Stimulated activated CD8-positive, alpha-beta memory T cell treated with anti-CD3 and anti-CD28 coated beads, Interleukin-12 subunit alpha, Interleukin-12 subunit beta, amount 100 ng/mL, for 24 hours (primary cell): ENCODE data around the gene IFIH1.

Experiments used
- DNase-seq: peaks from one replicate; pipeline ENCODE4 v3.0.0-alpha.2; 2020; ENCODE audit errors: extremely low read depth

Gene IFIH1

DNA sequence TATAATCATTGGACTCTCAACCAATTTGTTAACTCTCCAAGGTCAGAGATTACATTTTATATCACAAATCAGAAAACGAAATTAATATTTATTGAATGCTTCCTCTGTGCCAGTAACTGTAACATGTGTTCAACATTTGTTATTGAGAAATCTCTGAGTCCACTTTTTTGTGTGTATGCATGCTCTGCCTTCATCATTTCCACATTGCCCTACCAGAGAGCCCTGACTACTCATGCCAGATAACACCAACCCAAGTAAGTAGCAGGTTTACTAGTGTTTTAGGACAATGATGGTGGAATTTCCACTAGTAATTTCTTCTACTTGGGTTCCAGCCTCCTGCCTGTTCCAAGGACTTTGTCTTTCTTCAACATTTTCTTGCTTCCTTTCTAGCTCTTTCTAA is 61.1 kb downstream of the IFIH1 start:
- no peak for DNase-seq

- DNase-seq = no peak
Measured at GRCh38 chr2:162256591-162256991, 61.9 kb downstream of the IFIH1 start.

DNA sequence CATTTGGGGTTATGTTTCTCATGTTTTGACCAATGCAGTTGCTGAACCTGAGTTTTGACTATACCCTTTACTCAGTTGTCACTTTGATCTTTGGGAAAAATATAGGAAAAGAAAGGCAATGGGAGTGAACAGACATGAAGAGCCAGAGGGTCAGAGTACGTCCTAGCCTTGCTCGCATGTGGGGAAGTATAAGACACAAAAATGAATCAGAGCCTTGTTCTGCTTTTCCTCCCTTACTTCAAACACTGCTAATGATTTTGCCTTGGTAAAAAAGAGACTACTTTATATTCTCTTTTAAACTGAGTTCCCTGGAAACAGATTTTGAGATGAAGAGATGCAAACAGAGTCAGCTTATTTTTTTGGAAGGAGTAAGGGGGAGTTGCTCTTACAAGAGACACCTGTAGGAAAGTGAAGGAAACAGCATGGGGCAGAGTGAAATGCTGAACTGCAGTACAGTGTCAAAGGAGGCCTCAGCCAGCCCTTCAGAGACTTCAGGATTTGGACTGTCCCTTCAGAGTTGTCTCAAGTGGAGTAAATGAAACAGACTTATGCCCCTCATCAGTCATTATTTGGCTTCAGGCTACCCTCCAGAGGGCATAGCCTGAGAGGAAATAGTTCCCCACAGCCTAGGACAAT is 64.1 kb downstream of the IFIH1 start:
- DNase-seq = no peak

DNA sequence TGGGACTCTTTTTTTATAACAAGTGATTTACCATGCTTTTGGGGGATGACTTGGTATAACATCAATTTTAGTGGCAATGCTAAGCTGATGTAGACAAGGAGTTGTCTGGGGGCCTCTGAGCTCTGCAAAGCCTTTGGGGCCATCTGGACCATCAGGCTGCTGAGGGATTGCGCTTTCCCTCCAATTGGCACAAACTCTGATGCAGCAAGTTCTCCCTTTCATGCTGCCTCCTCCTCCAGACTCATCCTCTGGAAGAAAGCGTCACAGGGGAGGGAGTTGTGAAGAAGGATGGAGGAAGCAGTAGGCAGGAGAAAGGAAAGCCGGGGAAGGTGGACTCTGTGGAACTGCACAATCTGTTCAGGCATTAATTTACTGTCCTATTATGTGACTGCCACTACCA is 65.0 kb downstream of the IFIH1 start:
- DNase-seq = no peak

DNA sequence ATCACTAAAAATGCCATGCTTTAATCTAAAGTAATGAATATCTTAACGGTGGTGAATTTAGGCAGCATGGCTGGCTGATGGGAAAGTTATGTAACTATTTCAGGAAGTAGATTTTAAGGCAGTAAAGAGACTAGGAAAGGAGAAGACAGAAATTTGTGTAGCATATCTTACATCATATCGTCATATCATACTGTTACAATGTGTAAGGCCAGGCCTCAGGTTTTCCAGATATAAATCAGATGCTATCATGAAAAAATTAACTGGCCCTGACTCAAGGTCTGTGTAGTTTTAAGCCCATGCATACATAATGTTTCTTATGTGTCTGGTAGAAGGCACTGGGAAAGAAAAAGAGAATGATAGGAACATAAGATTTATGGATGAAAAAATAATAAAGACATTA is 66.3 kb downstream of the IFIH1 start:
- no peak for DNase-seq

DNA sequence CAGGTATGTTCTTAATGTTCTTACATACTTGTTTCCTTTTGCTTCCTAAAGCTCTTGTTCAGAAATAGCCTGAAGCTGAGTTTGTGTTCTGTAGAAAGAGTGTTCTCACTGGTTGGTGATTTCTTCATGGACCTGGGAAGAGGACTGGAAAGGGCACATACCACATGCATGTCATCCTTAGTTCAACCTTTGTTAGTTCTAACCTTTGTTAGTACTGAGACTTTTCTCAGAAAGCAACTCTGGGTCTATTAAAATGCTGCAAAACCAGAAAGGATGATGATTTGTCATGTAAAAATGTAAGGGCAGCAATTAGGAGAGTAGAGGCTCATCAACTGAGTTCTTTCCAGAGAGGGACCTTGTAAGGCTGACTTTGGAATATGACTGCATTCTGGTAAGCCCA is 72.7 kb downstream of the IFIH1 start:
- no peak for DNase-seq

DNA sequence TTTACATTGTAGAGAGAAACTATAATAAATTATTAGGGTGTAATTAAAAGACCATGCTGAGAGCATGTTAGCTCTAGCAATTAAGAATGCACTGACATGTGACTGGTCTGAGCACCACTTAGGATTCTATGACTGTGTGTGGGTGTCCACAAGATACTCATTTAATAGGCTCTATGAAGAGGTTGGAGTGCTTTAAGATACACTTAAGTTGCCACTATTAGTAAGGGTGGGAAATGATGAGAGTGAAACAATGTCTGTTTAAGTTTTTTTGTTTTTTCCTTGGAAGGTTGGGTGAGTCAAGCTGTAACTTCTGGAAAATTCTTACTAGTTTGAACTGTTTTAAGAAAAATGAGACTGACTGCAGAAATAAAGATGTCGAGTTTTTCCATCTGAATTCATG is 73.4 kb downstream of the IFIH1 start:
- no peak for DNase-seq

GRCh38 chr2:162244541-162245031 is 73.9 kb downstream of the IFIH1 start:
- DNase-seq = no peak

DNA sequence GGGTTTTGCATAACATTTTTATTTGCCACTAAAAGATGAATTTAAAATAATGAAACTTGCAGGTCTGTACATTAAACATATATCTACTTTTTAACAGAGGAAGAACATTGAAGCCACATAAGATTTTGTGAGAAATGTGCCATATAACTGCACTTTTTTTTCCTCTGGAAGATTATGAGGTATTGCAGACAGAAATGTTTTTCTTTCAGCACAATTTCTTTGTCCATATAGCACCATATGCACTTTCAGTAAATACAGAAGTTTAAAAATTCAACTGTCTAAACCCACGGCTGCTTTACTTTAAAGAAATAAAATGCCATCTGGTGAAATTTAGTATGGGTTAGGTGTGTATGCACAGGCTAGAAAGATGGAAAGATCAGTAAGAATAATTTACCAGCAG is 74.8 kb downstream of the IFIH1 start:
- no peak for DNase-seq

DNA sequence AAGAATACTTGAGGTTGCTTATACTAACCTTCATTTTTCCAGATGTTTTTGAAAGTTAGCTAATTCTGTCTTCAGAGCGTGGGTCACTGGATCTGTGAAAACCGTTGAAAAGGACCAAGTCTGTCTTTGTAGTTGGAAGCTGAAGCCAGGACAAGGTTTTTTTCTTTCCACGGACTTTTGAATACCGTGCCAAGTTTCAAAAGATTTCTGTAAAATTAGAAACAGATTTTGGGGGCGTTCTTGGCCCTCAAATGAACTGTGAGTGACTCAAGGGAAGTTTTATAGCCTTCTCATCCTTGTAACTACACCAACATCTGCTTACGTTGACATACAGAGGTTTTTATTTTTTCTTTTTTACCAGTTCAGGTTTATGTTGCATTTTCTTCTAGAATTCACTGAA is 75.2 kb downstream of the IFIH1 start, which contains the start of gene FAP:
Gene FAP (minus strand): TSS at position 152 of the 400 bp plus-strand sequence. CDS start 118 bp downstream, at position 34.
- DNase-seq = no peak

- DNase-seq = no peak
Measured at GRCh38 chr2:162242586-162243280, 75.8 kb downstream of the IFIH1 start.

GRCh38 chr2:162241571-162241970 is 76.9 kb downstream of the IFIH1 start:
- no peak for DNase-seq

- DNase-seq = no peak
Measured at GRCh38 chr2:162234620-162235462, 83.6 kb downstream of the IFIH1 start.

DNA sequence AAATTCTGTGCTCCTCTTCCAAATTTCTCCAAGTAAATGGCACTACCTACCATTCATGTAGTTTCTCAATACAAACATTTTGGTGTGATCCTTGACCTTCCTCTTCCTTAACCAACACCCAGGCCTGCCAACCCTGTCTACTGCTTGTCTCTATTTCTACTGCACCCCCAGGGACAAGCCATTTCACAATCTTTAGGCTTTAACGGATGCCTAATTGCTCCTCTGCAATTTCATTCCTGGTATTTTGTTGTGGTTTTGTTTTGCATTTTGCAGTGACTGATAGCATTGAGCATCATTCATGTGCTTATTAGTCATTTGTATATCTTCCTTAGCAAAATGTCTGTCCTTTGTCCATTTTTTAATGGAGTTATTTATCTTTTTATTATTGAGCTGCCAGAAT is 85.3 kb downstream of the IFIH1 start:
- DNase-seq = no peak

- DNase-seq = no peak
Measured at GRCh38 chr2:162232671-162233070, 85.8 kb downstream of the IFIH1 start.

GRCh38 chr2:162232027-162232426 is 86.5 kb downstream of the IFIH1 start:
- no peak for DNase-seq

DNA sequence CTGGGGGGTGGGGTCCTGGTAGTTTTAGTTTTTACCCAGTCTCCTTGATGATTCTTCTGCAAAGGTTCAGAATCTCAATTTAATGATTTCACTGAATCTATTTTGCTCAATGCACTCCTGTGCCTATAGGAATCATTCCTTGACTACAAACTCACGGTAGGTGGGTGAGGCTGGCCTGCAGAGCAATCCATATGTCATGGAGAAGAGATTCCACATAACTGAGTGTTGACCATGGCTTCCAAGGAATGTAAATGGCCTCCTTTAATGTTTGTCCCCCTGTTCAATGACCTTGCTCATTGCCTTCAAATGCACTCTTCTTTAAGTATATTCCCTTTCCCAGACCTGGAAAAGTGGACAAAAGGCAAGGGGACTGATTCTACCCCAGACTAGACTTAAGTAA is 87.7 kb downstream of the IFIH1 start:
- no peak for DNase-seq

- DNase-seq = no peak
Measured at GRCh38 chr2:162226836-162227235, 91.6 kb downstream of the IFIH1 start.

GRCh38 chr2:162221064-162221463 is 97.4 kb downstream of the IFIH1 start:
- peak; percentile 1 for DNase-seq

DNA sequence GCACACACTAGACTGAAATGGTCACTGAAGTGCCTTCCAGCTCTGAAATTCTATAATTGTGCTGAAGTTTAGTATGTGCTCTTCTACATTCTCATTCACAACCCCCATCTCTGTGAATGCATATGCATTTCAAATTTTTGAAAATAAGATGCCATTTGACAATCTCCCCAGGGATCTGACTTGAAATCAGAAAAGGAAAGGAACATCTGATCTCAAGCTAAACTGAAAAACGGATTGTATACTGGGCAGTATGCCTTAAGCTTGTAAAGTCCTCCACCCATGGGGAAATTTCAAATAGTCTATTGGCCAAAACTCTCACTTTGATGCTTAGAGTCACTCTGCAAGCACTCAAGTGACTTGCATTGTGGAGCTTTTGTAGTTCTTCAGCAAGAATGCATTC is 98.1 kb downstream of the IFIH1 start:
- DNase-seq = no peak

GRCh38 chr2:162219426-162219825 is 99.1 kb downstream of the IFIH1 start:
- DNase-seq = no peak

DNA sequence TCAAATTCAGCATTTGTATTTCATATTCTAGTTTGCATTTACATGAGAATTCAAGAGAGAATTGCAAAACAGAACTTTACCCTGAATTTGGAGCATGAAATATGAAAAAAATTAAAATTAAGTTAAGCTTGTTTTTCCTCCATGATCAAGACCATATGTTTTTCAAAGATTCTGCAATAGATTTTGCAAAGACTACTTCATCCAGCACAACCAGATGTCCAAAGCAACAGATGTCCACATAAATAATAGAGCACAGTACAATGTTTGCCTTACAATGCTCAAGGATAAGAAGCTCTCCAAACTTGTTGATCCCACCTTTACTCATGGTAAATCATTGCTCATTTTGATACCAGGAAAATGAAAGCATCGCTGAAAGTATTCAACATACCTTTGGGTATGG is 100.9 kb downstream of the IFIH1 start:
- DNase-seq = no peak
